K562 (cell line): ENCODE results near the gene HSDL1. TPM values are rescaled to one million over a fixed set of nuclear protein-coding genes. Genes with fewer than 3 reads are reported as not detected.
A peak's percentile ranks its signal among the peaks of the same experiment; 100 is the strongest.

Experiments used
- ATF1 ChIP-seq, 2 experiments: fragments of 450-650 bp in 1 of 2; IDR thresholded peaks; 2 replicates each; pipeline ENCODE4 v1.6.1; 2016; ENCODE audit warnings: missing compliant biosample characterization in 1 of 2, missing genetic modification characterization in 1 of 2
- BRD4 ChIP-seq: fragments of 200-600 bp; sonication (generic); IDR thresholded peaks from 2 replicates; pipeline ENCODE4 v1.6.1; 2017; ENCODE audit warnings: inconsistent platforms
- CBFA2T2 ChIP-seq: fragments of 450-650 bp; conservative IDR thresholded peaks from 2 replicates; pipeline ENCODE4 v1.6.1; 2017; ENCODE audit warnings: mild to moderate bottlenecking
- CREBBP ChIP-seq: IDR thresholded peaks from one replicate; pipeline ENCODE4 v1.6.1; 2012; ENCODE audit warnings: low read depth, mild to moderate bottlenecking, control low read depth, inconsistent platforms, low read length
- DPF2 ChIP-seq: fragments of 450-650 bp; IDR thresholded peaks from 2 replicates; pipeline ENCODE4 v1.6.1; 2016
- FOXK1 ChIP-seq: sonication (generic); formaldehyde crosslinking; IDR thresholded peaks from 2 replicates; pipeline ENCODE4 v1.8.0; 2022; ENCODE audit warnings: missing genetic modification reagents, mild to moderate bottlenecking, borderline replicate concordance
- FOXK2 ChIP-seq, 2 experiments: fragments of 450-650 bp; IDR thresholded peaks in 1 of 2; conservative IDR thresholded peaks in 1 of 2; 2 replicates each; pipeline ENCODE4 v1.6.1; 2016; ENCODE audit warnings: low read depth in 2 of 2, mild to moderate bottlenecking in 1 of 2
- HOXB6 ChIP-seq: fragments of 250-450 bp; sonication (Bioruptor Pico); IDR thresholded peaks from 2 replicates; pipeline ENCODE4 v1.5.1; 2022; ENCODE audit warnings: mild to moderate bottlenecking, borderline replicate concordance
- NCOA1 ChIP-seq: fragments of 450-650 bp; IDR thresholded peaks from 2 replicates; pipeline ENCODE4 v1.6.1; 2016; ENCODE audit warnings: low read depth
- NCOA4 ChIP-seq: fragments of 450-650 bp; IDR thresholded peaks from 2 replicates; pipeline ENCODE4 v1.6.1; 2018; ENCODE audit warnings: mild to moderate bottlenecking; ENCODE audit not compliant: partially characterized antibody
- NFRKB ChIP-seq: fragments of 450-650 bp; IDR thresholded peaks from 2 replicates; pipeline ENCODE4 v1.6.1; 2016; ENCODE audit warnings: low read depth
- PREB ChIP-seq: sonication (generic); formaldehyde crosslinking; IDR thresholded peaks from 2 replicates; pipeline ENCODE4 v1.8.1; 2023; ENCODE audit warnings: mild to moderate bottlenecking, missing genetic modification reagents
- SLC30A9 ChIP-seq: fragments of 250-450 bp; sonication (Bioruptor Pico); IDR thresholded peaks from 2 replicates; pipeline ENCODE4 v1.8.0; 2022; ENCODE audit warnings: mild to moderate bottlenecking, moderate library complexity
- SOX6 ChIP-seq: fragments of 450-650 bp; IDR thresholded peaks from 2 replicates; pipeline ENCODE4 v1.6.1; 2014; ENCODE audit warnings: mild to moderate bottlenecking
- SREBF2 ChIP-seq: sonication (generic); formaldehyde crosslinking; IDR thresholded peaks from 2 replicates; pipeline ENCODE4 v1.4.0; 2020; ENCODE audit warnings: mild to moderate bottlenecking, missing genetic modification reagents
- SRSF9 ChIP-seq: fragments of 200-400 bp; formaldehyde crosslinking; IDR thresholded peaks from 2 replicates; pipeline ENCODE4 v1.6.1; 2017; ENCODE audit warnings: low read depth, low read length, borderline replicate concordance
- UBTF ChIP-seq, 2 experiments: IDR thresholded peaks; 2 replicates each; pipeline ENCODE4 v1.6.1; 2012; ENCODE audit warnings: improper control_type of control experiment in 2 of 2, low read depth in 2 of 2, low read length in 2 of 2, borderline replicate concordance in 1 of 2
- ZEB2 ChIP-seq: fragments of 450-650 bp; IDR thresholded peaks from 2 replicates; pipeline ENCODE4 v1.6.1; 2016
- polyA plus RNA-seq, 8 experiments: library from polyadenylated mRNA; depleted of rRNA in 4 of 8; stranded (reverse) in 5 of 8; unstranded in 3 of 8; fragments of >200 nt; fragmentation: Nextera tagmentation in 2 of 8; fragmentation: Illumina TruSeq in 1 of 8; extraction: Ambion mirVana in 2 of 8; extraction: Trizol in 1 of 8; gene quantifications; 2 replicates each; pipeline versions ENCODE4 v1.2.1 to v1.2.3, GENCODE V29; 2011 to 2014; ENCODE audit warnings: inconsistent platforms in 1 of 8, missing spikeins in 1 of 8
- total RNA-seq, 7 experiments: library from RNA; depleted of rRNA in 6 of 7; stranded (reverse); fragments of >200 nt in 6 of 7; fragmentation: Illumina TruSeq in 2 of 7; extraction: Trizol in 2 of 7; gene quantifications; 2 replicates each; pipeline versions ENCODE4 v1.2.1 to v1.2.3, GENCODE V29; 2011 to 2021; ENCODE audit warnings: low replicate concordance in 1 of 7
- TF ChIP-seq, protein P1 (sequence below), 2 experiments: IDR thresholded peaks in 1 of 2; conservative IDR thresholded peaks in 1 of 2; 2 replicates each; pipeline ENCODE4 v1.6.1; 2016; ENCODE audit warnings: low read depth in 2 of 2, mild to moderate bottlenecking in 1 of 2, missing compliant biosample characterization in 1 of 2, missing genetic modification characterization in 1 of 2, moderate library complexity in 1 of 2
- TF ChIP-seq, protein P2 (sequence below), 2 experiments: IDR thresholded peaks; 2 replicates each; pipeline ENCODE4 v1.6.1; 2011; ENCODE audit warnings: borderline replicate concordance in 1 of 2, control low read depth in 1 of 2, low read depth in 1 of 2, low read length in 1 of 2, mild to moderate bottlenecking in 1 of 2, mixed read lengths in 1 of 2, moderate library complexity in 1 of 2; ENCODE audit not compliant: insufficient read depth in 1 of 2, insufficient read length in 1 of 2, poor library complexity in 1 of 2, severe bottlenecking in 1 of 2; ENCODE audit errors: extremely low read depth in 1 of 2

The HSDL1 gene
- total and polyA plus RNA-seq, 9 of the 15 experiments (the other 6 are each of a cell fraction or from before 2014, with no cell fraction given), result 14.8 to 41.2 (median 27.7) TPM

- TF ChIP-seq, protein P1, sequence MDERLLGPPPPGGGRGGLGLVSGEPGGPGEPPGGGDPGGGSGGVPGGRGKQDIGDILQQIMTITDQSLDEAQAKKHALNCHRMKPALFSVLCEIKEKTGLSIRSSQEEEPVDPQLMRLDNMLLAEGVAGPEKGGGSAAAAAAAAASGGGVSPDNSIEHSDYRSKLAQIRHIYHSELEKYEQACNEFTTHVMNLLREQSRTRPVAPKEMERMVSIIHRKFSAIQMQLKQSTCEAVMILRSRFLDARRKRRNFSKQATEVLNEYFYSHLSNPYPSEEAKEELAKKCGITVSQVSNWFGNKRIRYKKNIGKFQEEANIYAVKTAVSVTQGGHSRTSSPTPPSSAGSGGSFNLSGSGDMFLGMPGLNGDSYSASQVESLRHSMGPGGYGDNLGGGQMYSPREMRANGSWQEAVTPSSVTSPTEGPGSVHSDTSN (CRISPR knock-in tag; IDR thresholded peaks at IDR 0.05; ENCODE audit: low read depth), result no peak
- TF ChIP-seq, protein P1 (tag; conservative IDR thresholded peaks at IDR 0.05; ENCODE audit: low read depth), result no peak; the same call in none of the 2 replicates
- TF ChIP-seq HOXB6 (CRISPR knock-in tag) (0 out of 2 replicates have a peak, but pooled peaks have one; percentile 44), CREBBP (no peak), DPF2 (peak; percentile 83), PREB (CRISPR knock-in tag) (no peak), ZEB2 (peak; percentile 99), SOX6 (peak; percentile 95), CBFA2T2 (peak; percentile 51), FOXK2 (conservative IDR thresholded peaks at IDR 0.05 in 1 of 2, IDR thresholded peaks at IDR 0.05 in 1 of 2; ENCODE audit: low read depth in 2 of 2) (peak; percentile 23 to 80; a peak in 3 of 4 replicates), SREBF2 (CRISPR knock-in tag) (no peak), NFRKB (peak; percentile 96; the same call in 1 of the 2 replicates), SRSF9 (no peak), FOXK1 (CRISPR knock-in tag) (no peak), BRD4 (peak; percentile 76), ATF1 (CRISPR knock-in tag; IDR thresholded peaks at IDR 0.05) (no peak), ATF1 (tag; IDR thresholded peaks at IDR 0.05) (peak; percentile 90), NCOA4 (no peak), NCOA1 (peak; percentile 74), UBTF (IDR thresholded peaks at IDR 0.05; ENCODE audit: borderline replicate concordance in 1 of 2, low read depth in 2 of 2, low read length in 2 of 2) (0 out of 4 replicates have a peak, but pooled peaks of 1 of the 2 experiments have one; percentile 5), SLC30A9 (CRISPR knock-in tag) (no peak)
- TF ChIP-seq, protein P2, sequence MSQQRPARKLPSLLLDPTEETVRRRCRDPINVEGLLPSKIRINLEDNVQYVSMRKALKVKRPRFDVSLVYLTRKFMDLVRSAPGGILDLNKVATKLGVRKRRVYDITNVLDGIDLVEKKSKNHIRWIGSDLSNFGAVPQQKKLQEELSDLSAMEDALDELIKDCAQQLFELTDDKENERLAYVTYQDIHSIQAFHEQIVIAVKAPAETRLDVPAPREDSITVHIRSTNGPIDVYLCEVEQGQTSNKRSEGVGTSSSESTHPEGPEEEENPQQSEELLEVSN (IDR thresholded peaks at IDR 0.05; ENCODE audit: borderline replicate concordance in 1 of 2, extremely low read depth in 1 of 2, insufficient read depth in 1 of 2, insufficient read length in 1 of 2, low read depth in 1 of 2, low read length in 1 of 2, poor library complexity in 1 of 2, severe bottlenecking in 1 of 2), result peak in 1 of 2 experiments; percentile 36
These were observed 6.0 kb downstream of the HSDL1 start (continued) for GRCh38 chr16:84138824-84139627.
